Esophagus muscularis mucosa (tissue), 3 donors: ENCODE data around the gene LYZL1.

Experiments
- CTCF ChIP-seq, 3 experiments: fragments of 200-600 bp in 2 of 3; fragments of 450-650 bp in 1 of 3; sonication (generic) in 2 of 3; IDR thresholded peaks; one replicate each; pipeline ENCODE4 v1.5.1; 2017 to 2019; ENCODE audit warnings: antibody characterized with exemption in 3 of 3, mild to moderate bottlenecking in 2 of 3, moderate library complexity in 1 of 3
- POLR2A ChIP-seq: fragments of 450-650 bp; IDR thresholded peaks from one replicate; pipeline ENCODE4 v1.6.1; 2017; ENCODE audit warnings: antibody characterized with exemption, moderate library complexity, mild to moderate bottlenecking, low read depth
- POLR2AphosphoS5 ChIP-seq, 2 donors: sonication (generic); formaldehyde crosslinking; IDR thresholded peaks; one replicate each; pipeline ENCODE4 v1.6.1; 2017; ENCODE audit warnings: antibody characterized with exemption in 2 of 2

- no peak for TF ChIP-seq CTCF (IDR thresholded peaks at IDR 0.05)
- TF ChIP-seq POLR2A, result no peak
- no peak for TF ChIP-seq POLR2AphosphoS5 (IDR thresholded peaks at IDR 0.05)
These were observed 31.6 kb upstream of the LYZL1 start for GRCh38 chr10:29257106-29257783.
